Breast epithelium (tissue), 3 donors: Measurements from ENCODE around the gene FCHSD2.

Experiments used
- CTCF ChIP-seq, 3 donors: fragments of 450-650 bp; IDR thresholded peaks; one replicate each; pipeline ENCODE4 v1.5.1; 2016 to 2017; ENCODE audit warnings: antibody characterized with exemption in 3 of 3, mild to moderate bottlenecking in 3 of 3, moderate library complexity in 3 of 3
- POLR2AphosphoS5 ChIP-seq, 3 donors: sonication (generic); formaldehyde crosslinking; IDR thresholded peaks; one replicate each; pipeline ENCODE4 v1.6.1; 2017; ENCODE audit warnings: antibody characterized with exemption in 3 of 3

GRCh38 chr11:73156114-73156513, 14.0 kb upstream of the FCHSD2 start:
- TF ChIP-seq POLR2AphosphoS5 (IDR thresholded peaks at IDR 0.05) (no peak), CTCF (IDR thresholded peaks at IDR 0.05) (no peak)
